Esophagus muscularis mucosa (tissue), 4 donors: Measurements from ENCODE around the gene PLOD1. TPM values are rescaled to one million over a fixed set of nuclear protein-coding genes. Genes with fewer than 3 reads are reported as not detected.

Source experiments
- DNase-seq: peaks from one replicate; pipeline ENCODE4 v3.0.0-alpha.2; 2017; ENCODE audit errors: extremely low spot score
- H3K27ac ChIP-seq, 4 donors: fragments of 200-600 bp; sonication (generic); replicated peaks in 1 of 4; 1 replicate in 3 of 4; 2 replicates in 1 of 4; pipeline ENCODE4 v1.5.1; 2016 to 2019; ENCODE audit warnings: mild to moderate bottlenecking in 1 of 4
- H3K27me3 ChIP-seq, 4 donors: fragments of 200-600 bp; sonication (generic); one replicate each; pipeline versions ENCODE4 v1.5.1 to v1.6.0; 2016 to 2019
- H3K36me3 ChIP-seq, 4 donors: fragments of 200-600 bp; sonication (generic); one replicate each; pipeline ENCODE4 v1.5.1; 2016 to 2019
- H3K4me1 ChIP-seq, 4 donors: fragments of 200-600 bp; sonication (generic); one replicate each; pipeline ENCODE4 v1.5.1; 2016 to 2019
- H3K4me3 ChIP-seq, 4 donors: fragments of 200-600 bp; sonication (generic); 1 replicate in 2 of 4; 2 replicates in 2 of 4; pipeline ENCODE4 v1.5.1; 2016 to 2019; ENCODE audit warnings: mild to moderate bottlenecking in 4 of 4, moderate library complexity in 1 of 4
- H3K9me3 ChIP-seq, 4 donors: fragments of 200-600 bp; sonication (generic); 1 replicate in 3 of 4; 2 replicates in 1 of 4; pipeline ENCODE4 v1.5.1; 2016 to 2019
- CTCF ChIP-seq, 3 experiments: fragments of 200-600 bp in 2 of 3; fragments of 450-650 bp in 1 of 3; sonication (generic) in 2 of 3; IDR thresholded peaks; one replicate each; pipeline ENCODE4 v1.5.1; 2017 to 2019; ENCODE audit warnings: antibody characterized with exemption in 3 of 3, mild to moderate bottlenecking in 2 of 3, moderate library complexity in 1 of 3
- EP300 ChIP-seq: sonication (generic); formaldehyde crosslinking; IDR thresholded peaks from one replicate; pipeline ENCODE4 v1.6.1; 2017; ENCODE audit warnings: antibody characterized with exemption
- POLR2A ChIP-seq: fragments of 450-650 bp; IDR thresholded peaks from one replicate; pipeline ENCODE4 v1.6.1; 2017; ENCODE audit warnings: antibody characterized with exemption, moderate library complexity, mild to moderate bottlenecking, low read depth
- POLR2AphosphoS5 ChIP-seq, 2 donors: sonication (generic); formaldehyde crosslinking; IDR thresholded peaks; one replicate each; pipeline ENCODE4 v1.6.1; 2017; ENCODE audit warnings: antibody characterized with exemption in 2 of 2
- WGBS: methylation state at CpG from one replicate; pipeline ENCODE4 v1.1.5; 2018; 5-methylcytosine and 5-hydroxymethylcytosine counted together
- intact Hi-C: fragments of 100-400 bp; cut with DNase I; formaldehyde crosslinking; loops from one replicate; pipeline ENCODE4 v1.15.1; 2023
- total RNA-seq, 4 donors: library from RNA; depleted of rRNA; stranded (reverse); fragments of >200 nt; gene quantifications; one replicate each; pipeline versions ENCODE4 v1.1.0 to v1.2.1, GENCODE V29; 2016

The PLOD1 gene
- total RNA-seq, 4 donors from 2014 or later = 67.5 to 111 (median 75.0) TPM

- Histone ChIP-seq H3K9me3 (no peaks in the 10 kb centered on the region), H3K27ac (no peak overlapping the region), H3K4me1 (no peaks in the 10 kb centered on the region), H3K27me3 (no peaks in the 10 kb centered on the region), H3K4me3 (no peak overlapping the region), H3K36me3 (peaks cover 56 to 97% (median 91%) of the 10 kb centered on the region in 4 donors)
- intact Hi-C loops = no loop called here
- WGBS = 77% methylated on average over 5 of the region's 6 CpGs
- TF ChIP-seq POLR2AphosphoS5 (IDR thresholded peaks at IDR 0.05) = no peak
- no peak for TF ChIP-seq POLR2A
- no peak for TF ChIP-seq CTCF (IDR thresholded peaks at IDR 0.05)
- TF ChIP-seq EP300 = no peak
- no peak for DNase-seq
Measured at GRCh38 chr1:11955221-11955620, 20.7 kb downstream of the PLOD1 start.

GRCh38 chr1:11957398-11957797 is 22.9 kb downstream of the PLOD1 start:
- DNase-seq = no peak
- Histone ChIP-seq H3K27me3 (no peaks in the 10 kb centered on the region), H3K36me3 (peaks cover 57 to 99% (median 93%) of the 10 kb centered on the region in 4 donors), H3K4me3 (no peak overlapping the region), H3K9me3 (no peaks in the 10 kb centered on the region), H3K4me1 (peaks cover 0 to 12% (median 8%) of the 10 kb centered on the region in 4 donors), H3K27ac (no peak overlapping the region)
- intact Hi-C loops = no loop called here
- WGBS = 89% methylated on average over 5 of the region's 5 CpGs
- TF ChIP-seq EP300 = no peak
- TF ChIP-seq POLR2A = no peak
- TF ChIP-seq POLR2AphosphoS5 (IDR thresholded peaks at IDR 0.05) = no peak
- no peak for TF ChIP-seq CTCF (IDR thresholded peaks at IDR 0.05)

GRCh38 chr1:11957897-11958296 is 23.4 kb downstream of the PLOD1 start:
- Histone ChIP-seq H3K4me1 (peaks cover 0 to 12% (median 8%) of the 10 kb centered on the region in 4 donors), H3K27ac (no peak overlapping the region), H3K9me3 (no peaks in the 10 kb centered on the region), H3K36me3 (peaks cover 61 to 99% (median 93%) of the 10 kb centered on the region in 4 donors), H3K4me3 (no peak overlapping the region), H3K27me3 (no peaks in the 10 kb centered on the region)
- DNase-seq = no peak
- WGBS = 91% methylated on average over 5 of the region's 12 CpGs
- TF ChIP-seq POLR2AphosphoS5 (IDR thresholded peaks at IDR 0.05) = no peak
- TF ChIP-seq POLR2A = no peak
- no peak for TF ChIP-seq CTCF (IDR thresholded peaks at IDR 0.05)
- no peak for TF ChIP-seq EP300
- intact Hi-C loops = no loop called here

GRCh38 chr1:11960276-11960675 is 25.8 kb downstream of the PLOD1 start:
- TF ChIP-seq POLR2AphosphoS5 (IDR thresholded peaks at IDR 0.05) = no peak
- no peak for TF ChIP-seq EP300
- no peak for TF ChIP-seq CTCF (IDR thresholded peaks at IDR 0.05)
- no peak for TF ChIP-seq POLR2A
- Histone ChIP-seq H3K27ac (peak overlapping the region in 2 of 4 donors; percentile 15 to 22), H3K27me3 (no peaks in the 10 kb centered on the region), H3K36me3 (peaks cover 76 to 100% (median 97%) of the 10 kb centered on the region in 4 donors), H3K9me3 (no peaks in the 10 kb centered on the region), H3K4me1 (peaks cover 0 to 12% (median 8%) of the 10 kb centered on the region in 4 donors), H3K4me3 (no peak overlapping the region)
- WGBS = 93% methylated on average over 5 of the region's 5 CpGs
- DNase-seq = no peak
- intact Hi-C loops = no loop called here

- Histone ChIP-seq H3K27ac (peak overlapping the region; percentile 3 to 22 (median 10)), H3K4me3 (no peak overlapping the region), H3K9me3 (no peaks in the 10 kb centered on the region), H3K4me1 (peaks cover 0 to 12% (median 8%) of the 10 kb centered on the region in 4 donors), H3K36me3 (peaks cover 76 to 100% (median 98%) of the 10 kb centered on the region in 4 donors), H3K27me3 (no peaks in the 10 kb centered on the region)
- intact Hi-C loops = no loop called here
- WGBS = 75% methylated on average over 4 of the region's 6 CpGs
- no peak for DNase-seq
- TF ChIP-seq POLR2A (no peak), EP300 (no peak), POLR2AphosphoS5 (IDR thresholded peaks at IDR 0.05) (no peak), CTCF (IDR thresholded peaks at IDR 0.05) (no peak)
Measured at GRCh38 chr1:11960715-11961114, 26.2 kb downstream of the PLOD1 start.
